GM06990 (cell line): ENCODE measurements around the gene CUX1.
"Not testable (repeated sequence)": the region's sequence is repeated elsewhere in the genome, so short reads cannot be mapped to it uniquely, and the experiment has no call there.

Source experiments
- DNase-seq: peaks from one replicate; pipeline ENCODE4 v3.0.0-alpha.2; 2011; ENCODE audit not compliant: insufficient read length; ENCODE audit errors: extremely low read depth
- H3K27me3 ChIP-seq: replicated peaks from 2 replicates; pipeline ENCODE4 v1.6.0; 2011; ENCODE audit warnings: low read length; ENCODE audit not compliant: control insufficient read depth, insufficient read depth
- H3K36me3 ChIP-seq: 2 replicates; pipeline ENCODE4 v1.5.1; 2011; ENCODE audit warnings: low read length; ENCODE audit not compliant: control insufficient read depth, insufficient read depth
- H3K4me3 ChIP-seq: replicated peaks from 2 replicates; pipeline ENCODE4 v1.5.1; 2011; ENCODE audit warnings: low read depth, mild to moderate bottlenecking, control low read depth, low read length
- CTCF ChIP-seq: IDR thresholded peaks from 2 replicates; pipeline ENCODE4 v1.5.1; 2011; ENCODE audit warnings: low read length, control low read depth, mild to moderate bottlenecking, inconsistent platforms; ENCODE audit not compliant: insufficient read depth, poor library complexity, severe bottlenecking

The CUX1 gene

GRCh38 chr7:101921061-101921460, 103.6 kb downstream of the CUX1 start:
- no peak for TF ChIP-seq CTCF
- no peak for DNase-seq
- H3K36me3 ChIP-seq, result peaks cover 9% of the 10 kb centered on the region
- no peaks in the 10 kb centered on the region for H3K27me3 ChIP-seq
- no peak overlapping the region for H3K4me3 ChIP-seq

- H3K36me3 ChIP-seq, result not testable (repeated sequence)
These were observed 104.4 kb downstream of the CUX1 start for GRCh38 chr7:101921546-101922489.

GRCh38 chr7:101922631-101923601, 105.5 kb downstream of the CUX1 start:
- no peak overlapping the region for H3K4me3 ChIP-seq
- peaks cover 6% of the 10 kb centered on the region for H3K36me3 ChIP-seq
- TF ChIP-seq CTCF, result no peak
- no peaks in the 10 kb centered on the region for H3K27me3 ChIP-seq
- DNase-seq, result no peak

More at GRCh38 chr7:101921546-101922489, 104.4 kb downstream of the CUX1 start:
- H3K27me3 ChIP-seq, DNase-seq, H3K4me3 ChIP-seq: not testable (repeated sequence)

DNA sequence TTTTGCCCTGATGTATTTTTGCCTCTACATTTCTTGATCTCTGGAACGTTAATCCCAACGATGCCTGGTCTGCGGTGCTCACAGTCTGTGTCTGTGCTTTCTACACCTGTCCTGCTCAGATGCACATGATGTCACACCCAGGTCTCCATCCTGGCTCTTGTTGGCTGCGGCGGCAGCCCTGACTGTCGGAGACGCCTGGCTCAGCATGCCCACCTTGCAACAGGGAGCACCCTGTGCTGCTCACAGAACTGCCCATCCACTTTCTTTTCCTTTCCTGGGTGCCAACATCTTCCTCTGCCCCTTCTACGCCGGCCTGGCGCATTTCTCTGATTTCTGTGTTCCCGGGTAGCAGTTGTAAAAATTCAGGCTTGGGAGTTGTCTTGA, 106.2 kb downstream of the CUX1 start:
- DNase-seq, result no peak
- no peak for TF ChIP-seq CTCF
- no peak overlapping the region for H3K4me3 ChIP-seq
- H3K36me3 ChIP-seq, result peaks cover 3% of the 10 kb centered on the region
- H3K27me3 ChIP-seq, result no peaks in the 10 kb centered on the region

GRCh38 chr7:101924171-101924570, 106.7 kb downstream of the CUX1 start:
- no peak for DNase-seq
- Histone ChIP-seq H3K4me3 (no peak overlapping the region), H3K27me3 (no peaks in the 10 kb centered on the region), H3K36me3 (peaks cover 3% of the 10 kb centered on the region)
- TF ChIP-seq CTCF, result no peak

DNA sequence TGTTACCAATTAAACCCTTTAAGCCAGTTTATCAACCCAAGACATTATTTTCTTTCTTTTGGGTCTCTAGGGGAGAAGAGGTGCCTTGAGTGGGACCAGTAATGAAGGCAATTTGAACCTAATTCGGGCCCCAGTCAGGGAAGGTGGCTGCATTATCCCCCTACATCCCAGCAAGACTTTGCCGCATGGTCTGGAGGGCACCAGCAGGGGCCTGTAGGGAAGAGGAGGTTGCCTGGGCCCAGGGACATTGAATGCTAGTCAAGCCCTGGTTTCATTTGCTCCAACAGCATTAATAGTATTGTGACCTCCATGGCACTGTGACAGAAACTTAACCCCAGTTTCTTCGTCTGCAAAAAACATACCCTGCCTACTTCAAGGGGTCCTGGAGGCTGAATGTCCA, 108.8 kb downstream of the CUX1 start:
- H3K4me3 ChIP-seq, result no peak overlapping the region
- TF ChIP-seq CTCF, result no peak
- no peaks in the 10 kb centered on the region for H3K27me3 ChIP-seq
- no peaks in the 10 kb centered on the region for H3K36me3 ChIP-seq
- DNase-seq, result no peak
